GM18507 (cell line): Measurements from ENCODE around the gene PAX4.
"Not testable (repeated sequence)": the region's sequence is repeated elsewhere in the genome, so short reads cannot be mapped to it uniquely, and the experiment has no call there.

ENCODE experiments used
- DNase-seq: peaks from one replicate; pipeline ENCODE4 v3.0.0; 2011; ENCODE audit warnings: low read depth; ENCODE audit not compliant: insufficient read length; ENCODE audit errors: extremely low spot score
- FAIRE-seq: peaks from 2 replicates; lab custom pipeline; 2011; peaks lifted over from hg19 to GRCh38; lab: Jason Lieb, UNC

Gene PAX4

DNA sequence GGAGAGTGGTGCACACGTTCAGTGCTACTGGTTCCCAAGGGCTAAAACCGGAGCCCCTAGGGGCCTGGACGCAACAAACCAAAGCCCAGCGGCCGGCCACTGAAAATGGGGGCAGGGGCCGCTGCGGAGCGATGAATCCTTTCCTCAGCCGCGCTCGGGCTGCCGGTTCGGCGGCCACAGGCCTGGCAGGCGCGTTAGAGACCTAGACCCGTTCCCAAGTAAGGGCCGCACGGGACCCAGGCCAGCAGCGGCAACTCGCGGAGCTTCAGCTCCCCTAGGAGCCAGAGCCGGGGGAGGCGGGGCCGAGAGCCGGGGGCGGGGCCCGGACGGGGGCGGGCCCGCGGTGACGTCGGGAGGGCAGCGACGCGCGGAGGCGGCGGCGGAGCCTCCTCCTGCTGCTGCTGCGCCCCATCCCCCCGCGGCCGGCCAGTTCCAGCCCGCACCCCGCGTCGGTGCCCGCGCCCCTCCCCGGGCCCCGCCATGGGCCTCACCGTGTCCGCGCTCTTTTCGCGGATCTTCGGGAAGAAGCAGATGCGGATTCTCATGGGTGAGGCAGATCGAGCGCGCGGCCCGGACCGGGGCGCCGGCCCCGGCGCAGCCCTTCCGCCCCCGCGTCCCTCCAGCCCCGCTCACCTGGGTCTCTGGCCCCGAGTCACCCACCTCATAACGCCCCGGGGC lies 29.8 kb downstream of the PAX4 start, which contains the start of gene ARF5:
ARF5 (plus strand) TSS at position 393 of the 678 bp plus-strand sequence; CDS start at position 481, 88 bp downstream.
- FAIRE-seq (peak; percentile 21), DNase-seq (peak; percentile 90)

DNA sequence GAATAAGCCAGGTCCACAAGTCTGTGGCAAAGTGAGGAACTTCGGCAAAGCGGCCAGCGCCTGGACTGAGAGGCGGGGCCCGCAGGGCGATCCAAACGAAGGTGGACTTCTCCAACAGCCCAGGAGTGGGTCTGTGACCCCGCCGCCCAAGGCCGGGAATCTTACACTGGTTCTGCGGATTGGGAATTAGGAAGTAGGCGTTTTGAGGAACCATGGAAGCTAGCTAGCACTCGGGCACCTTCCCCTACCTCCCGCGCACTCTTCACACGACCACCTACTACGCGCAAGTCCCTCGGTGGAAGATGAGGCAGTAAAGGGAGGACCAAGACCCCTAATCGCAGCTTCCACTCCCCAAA lies 30.3 kb downstream of the PAX4 start:
- FAIRE-seq (no peak), DNase-seq (no peak)

DNA sequence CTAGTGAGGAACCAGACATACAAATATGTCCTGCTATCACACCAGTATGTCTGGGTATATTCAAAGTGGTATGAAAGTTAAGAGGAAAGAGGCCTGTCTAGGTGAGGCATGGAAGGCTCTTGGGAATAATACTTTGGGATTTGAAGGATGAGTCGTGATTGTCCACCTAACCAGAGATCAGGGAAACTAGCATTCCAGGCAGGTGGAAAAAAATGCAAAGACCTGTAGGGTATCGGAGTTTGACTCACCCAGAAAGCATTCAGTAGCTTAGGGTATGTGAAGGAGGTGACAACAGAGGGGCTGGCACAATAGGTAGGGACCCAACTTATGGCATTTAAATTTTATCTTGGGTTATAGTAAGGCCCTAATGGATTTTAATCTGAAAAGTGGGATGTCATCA lies 31.6 kb downstream of the PAX4 start:
- FAIRE-seq (no peak), DNase-seq (no peak)

DNA sequence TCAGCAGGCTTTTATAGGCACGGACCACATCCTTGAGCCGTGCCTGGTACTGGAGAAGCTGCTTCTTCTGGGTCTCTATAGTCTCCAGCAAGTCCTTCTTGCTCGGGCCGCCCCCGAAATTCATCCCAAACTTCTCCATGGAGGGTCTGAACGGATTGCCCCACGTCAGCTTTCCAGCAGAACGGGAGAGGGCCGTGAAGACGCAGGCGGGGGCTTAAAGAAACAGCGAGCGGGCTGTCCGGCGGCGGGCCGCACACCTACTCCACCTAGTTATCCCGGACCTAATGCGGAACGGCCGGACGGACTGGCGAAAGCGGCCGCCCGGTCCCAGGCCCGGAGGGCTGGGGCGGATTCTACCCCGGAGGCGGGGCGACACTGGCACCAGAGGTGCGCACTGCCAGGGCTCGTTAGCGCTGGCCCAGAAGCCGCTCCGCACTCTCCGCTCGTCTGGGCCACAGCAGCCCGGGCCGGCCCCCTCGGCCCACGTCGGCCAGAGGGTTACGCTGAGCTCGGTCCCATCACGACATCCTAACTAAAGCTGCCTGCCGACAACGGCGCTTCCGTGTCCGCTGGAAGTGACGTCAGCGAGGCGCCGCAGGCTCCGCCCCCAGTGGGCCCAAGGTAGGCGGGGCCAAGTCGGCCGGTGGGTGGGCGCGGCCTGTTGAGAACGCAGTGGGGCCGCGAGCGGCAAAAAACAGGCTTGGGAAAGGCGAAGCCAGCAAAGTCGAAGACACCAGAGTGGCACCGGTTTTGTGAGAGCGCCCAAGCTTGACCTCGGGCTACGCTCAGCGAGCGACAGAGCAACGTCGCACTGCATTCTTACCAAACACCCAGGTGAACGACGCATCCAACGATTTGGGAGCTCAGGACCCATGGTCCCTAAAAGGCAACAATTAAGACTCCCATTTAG lies 32.6 kb downstream of the PAX4 start, which contains the start of gene GCC1:
GCC1 (minus strand) TSS at position 553 of the 910 bp plus-strand sequence; CDS start at position 139, 414 bp downstream.
- peak; percentile 81 for DNase-seq
- FAIRE-seq: peak; percentile 86

DNA sequence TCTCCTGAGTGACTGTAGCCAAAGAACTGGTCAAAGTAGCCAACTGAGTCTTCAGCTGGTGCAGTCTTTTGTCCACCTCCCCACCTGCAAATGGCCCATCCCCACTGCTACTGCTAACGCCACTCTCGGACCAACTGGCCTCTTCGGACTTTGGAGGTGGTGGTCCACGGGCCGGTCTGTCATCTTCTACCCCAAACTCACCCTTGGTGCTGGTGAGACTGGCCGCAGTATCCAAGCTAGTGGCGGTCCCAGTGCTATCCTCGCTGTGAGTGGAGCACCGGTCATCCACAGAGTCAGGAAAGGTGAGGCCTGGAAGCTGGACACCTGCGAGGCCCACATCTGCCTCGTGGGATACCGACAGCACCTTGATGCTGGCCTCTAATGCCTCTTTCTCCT lies 33.3 kb downstream of the PAX4 start:
- no peak for DNase-seq
- FAIRE-seq: no peak

DNA sequence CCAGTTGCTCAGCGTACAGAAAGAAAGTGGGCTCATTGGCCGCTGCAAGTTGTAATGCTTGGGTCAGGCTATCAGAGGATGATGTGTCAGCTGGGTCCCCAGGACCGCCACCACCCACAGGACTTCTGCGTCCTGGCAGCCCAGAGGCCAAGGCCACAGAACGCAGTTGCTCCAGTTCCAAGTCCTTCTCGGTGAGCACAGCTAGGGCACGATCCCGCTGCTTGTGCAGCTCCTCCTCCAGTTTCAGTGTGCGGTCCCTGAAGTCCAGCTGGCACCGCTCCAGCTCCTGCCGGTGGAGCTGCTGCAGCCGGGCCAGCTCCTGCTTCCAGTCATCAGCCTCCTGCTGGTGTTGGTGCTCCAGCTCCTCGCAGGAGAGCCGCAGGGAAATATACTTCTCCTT lies 35.6 kb downstream of the PAX4 start:
- no peak for DNase-seq
- no peak for FAIRE-seq

DNA sequence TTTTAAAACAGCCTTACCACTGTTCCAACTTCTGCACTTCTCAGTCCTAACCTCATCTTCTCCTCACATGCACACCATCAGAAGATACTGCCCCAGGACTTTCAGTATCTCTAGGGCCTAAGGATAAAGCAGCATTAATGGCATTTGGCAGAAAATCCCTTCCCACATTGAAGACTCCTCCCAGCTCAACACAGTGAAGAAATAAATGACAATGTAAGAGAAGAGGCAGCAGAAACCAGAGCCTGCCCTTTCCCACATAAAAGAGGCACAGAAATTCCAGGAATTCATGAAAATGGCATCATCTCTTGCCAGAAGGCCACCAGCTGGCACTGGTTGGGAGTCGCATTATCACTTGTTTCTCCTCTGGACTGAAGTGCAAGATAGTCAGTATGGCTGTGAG lies 36.2 kb downstream of the PAX4 start:
- no peak for FAIRE-seq
- no peak for DNase-seq

DNA sequence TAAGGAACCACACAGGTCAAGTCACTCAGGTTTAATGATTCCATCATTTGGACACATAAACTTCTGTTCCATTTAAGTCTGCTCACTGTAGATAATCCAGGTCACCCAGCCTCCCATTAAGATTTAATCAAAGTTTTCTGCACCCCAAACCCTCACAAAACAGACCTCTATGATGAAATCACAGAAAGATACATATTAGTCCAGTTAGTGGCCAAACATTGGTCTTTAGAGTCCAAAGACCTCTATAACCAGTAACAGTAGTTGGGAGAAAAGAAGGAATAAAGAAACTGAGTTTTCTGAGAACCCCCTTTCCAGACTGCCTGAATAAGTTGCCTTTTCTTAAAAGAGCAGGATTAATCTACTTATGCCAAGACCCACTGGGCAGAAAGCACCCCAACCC lies 37.3 kb downstream of the PAX4 start:
- no peak for FAIRE-seq

DNA sequence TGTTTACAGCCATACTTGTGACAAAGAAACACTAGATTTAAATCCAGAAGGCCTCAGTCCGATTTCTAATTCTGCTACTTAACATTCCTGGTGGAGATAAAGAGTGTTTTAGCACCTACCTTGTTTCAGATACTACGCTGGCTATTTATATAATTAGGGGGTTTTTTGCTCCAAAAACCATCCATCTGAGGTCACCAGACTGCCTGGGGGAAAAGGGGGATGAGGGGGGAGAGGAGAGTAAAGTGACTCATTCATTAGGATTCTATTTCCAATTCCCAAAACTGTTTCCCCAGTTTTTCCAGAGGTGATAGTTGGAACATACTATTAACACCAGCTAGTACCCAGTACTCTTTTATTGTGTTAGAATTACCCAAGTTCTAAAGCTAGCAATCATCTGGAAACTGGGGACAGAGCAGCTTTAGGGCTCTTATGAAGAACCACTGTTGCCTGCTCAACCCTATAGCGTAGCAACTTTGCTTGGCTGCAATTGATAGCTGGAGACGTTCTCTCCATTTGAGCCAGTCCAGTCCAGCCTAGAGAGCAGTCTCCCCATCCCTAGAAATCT lies 39.1 kb downstream of the PAX4 start:
- DNase-seq (no peak), FAIRE-seq (no peak)

More for the DNA sequence above, 37.3 kb downstream of the PAX4 start:
- DNase-seq: no peak

DNA sequence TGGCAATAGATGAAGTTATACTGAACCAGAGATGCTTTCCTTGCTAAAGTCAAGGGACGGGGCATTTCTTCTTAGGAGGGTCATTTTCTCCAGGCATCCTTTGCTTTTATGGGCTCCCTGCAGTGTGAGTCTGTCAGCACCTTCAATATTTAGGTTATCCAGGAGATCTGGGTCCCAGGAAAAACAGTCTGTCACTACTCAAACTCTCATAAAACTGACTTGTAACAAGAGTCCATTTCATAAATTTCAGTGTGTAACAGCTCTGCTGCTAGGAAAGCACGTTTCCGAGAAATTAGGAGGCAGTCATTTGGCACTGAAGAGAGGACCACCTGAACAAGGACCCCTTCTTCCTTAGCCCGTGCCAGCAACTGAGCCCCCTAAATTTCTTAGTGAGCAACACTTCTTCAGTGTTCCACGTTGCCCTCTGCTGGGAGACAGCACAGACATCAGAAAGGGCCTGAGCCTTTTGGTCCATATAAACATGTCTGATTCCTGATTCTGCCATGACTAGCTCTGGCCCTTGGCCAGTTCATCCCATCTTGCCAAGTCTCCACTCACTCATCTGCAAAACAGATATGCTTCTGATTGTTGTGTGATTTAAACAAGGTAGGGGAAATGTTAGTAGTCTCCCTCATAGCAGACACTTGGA lies 39.8 kb downstream of the PAX4 start:
- no peak for DNase-seq
- FAIRE-seq: no peak

DNA sequence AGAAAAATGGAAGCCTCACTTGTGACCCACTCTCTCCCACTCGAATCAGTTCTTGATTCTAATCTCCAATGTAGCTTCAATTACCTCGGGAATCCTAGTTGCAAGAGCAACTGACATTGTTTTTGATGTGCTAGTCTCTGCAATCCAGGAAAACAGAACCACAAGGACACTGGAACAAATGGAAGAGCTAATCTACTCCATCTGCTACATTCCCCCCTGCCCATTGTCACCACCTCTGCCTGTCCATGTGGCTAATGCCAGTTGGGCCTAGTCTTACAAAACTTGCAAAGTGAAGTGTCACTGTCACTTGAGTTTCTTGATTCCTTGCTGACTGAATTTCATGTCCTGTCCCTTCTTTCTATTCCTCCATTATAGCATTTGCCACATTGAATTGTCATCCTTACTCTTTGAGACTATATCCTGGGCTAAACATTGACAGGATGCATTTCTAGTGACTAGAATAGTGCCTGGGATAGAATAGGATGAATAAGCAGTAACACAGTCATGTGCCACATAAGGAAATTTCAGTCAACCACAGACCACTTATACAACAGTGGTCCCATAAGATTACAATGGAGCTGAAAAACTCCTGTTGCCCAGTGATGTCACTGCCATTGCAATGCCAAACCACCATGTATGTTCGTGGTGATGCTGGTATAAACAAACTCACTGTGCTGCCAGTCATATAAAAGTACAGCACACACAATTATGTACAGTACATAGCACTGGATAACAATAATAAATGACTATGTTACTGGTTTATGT lies 46.0 kb downstream of the PAX4 start:
- FAIRE-seq (no peak), DNase-seq (no peak)

DNA sequence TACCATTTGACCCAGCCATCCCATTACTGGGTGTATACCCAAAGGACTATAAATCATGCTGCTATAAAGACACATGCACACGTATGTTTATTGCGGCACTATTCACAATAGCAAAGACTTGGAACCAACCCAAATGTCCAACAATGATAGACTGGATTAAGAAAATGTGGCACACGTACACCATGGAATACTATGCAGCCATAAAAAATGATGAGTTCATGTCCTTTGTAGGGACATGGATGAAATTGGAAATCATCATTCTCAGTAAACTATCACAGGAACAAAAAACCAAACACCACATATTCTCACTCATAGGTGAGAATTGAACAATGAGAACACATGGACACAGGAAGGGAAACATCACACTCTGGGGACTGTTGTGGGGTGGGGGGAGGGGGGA lies 49.9 kb downstream of the PAX4 start:
- not testable (repeated sequence) for DNase-seq, FAIRE-seq

DNA sequence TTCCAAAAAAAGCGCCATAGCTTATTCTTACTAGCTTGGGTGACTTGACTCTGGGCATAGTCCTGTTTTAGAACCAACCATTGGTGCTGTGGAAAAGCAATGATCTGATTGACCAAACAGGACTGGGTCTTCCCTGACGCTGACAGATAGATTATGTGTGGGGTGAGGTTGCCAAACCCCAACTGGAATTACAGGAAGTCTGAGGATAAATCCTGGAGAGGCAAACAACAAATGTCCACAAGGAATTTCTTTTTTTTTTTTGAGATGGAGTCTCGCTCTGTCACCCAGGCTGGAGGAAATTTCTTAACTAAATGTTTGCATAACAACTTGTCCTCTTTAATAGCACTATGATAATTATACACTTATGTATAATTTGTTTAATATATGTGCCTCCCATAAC lies 51.7 kb downstream of the PAX4 start:
- no peak for DNase-seq
- FAIRE-seq: no peak
